Keratinocyte (primary cell): Measurements from ENCODE around the gene PHOSPHO1.

Source experiments
- EZH2 ChIP-seq: IDR thresholded peaks from one replicate; pipeline ENCODE4 v1.6.1; 2012; ENCODE audit warnings: inconsistent platforms, mild to moderate bottlenecking, low read length, moderate library complexity
- TF ChIP-seq, protein P1 (sequence below), 3 experiments: IDR thresholded peaks in 1 of 3; conservative IDR thresholded peaks in 1 of 3; optimal IDR thresholded peaks in 1 of 3; 2 replicates in 2 of 3; 3 replicates in 1 of 3; pipeline versions ENCODE3 to v1.5.1; 2011; ENCODE audit warnings: low read length in 3 of 3, mild to moderate bottlenecking in 3 of 3, moderate library complexity in 2 of 3, control low read depth in 1 of 3, inconsistent platforms in 1 of 3; ENCODE audit not compliant: insufficient read depth in 2 of 3; ENCODE audit errors: extremely low read depth in 1 of 3

GRCh38 chr17:49204516-49204915, 26.1 kb downstream of the PHOSPHO1 start:
- no peak for TF ChIP-seq EZH2
- TF ChIP-seq, protein P1, sequence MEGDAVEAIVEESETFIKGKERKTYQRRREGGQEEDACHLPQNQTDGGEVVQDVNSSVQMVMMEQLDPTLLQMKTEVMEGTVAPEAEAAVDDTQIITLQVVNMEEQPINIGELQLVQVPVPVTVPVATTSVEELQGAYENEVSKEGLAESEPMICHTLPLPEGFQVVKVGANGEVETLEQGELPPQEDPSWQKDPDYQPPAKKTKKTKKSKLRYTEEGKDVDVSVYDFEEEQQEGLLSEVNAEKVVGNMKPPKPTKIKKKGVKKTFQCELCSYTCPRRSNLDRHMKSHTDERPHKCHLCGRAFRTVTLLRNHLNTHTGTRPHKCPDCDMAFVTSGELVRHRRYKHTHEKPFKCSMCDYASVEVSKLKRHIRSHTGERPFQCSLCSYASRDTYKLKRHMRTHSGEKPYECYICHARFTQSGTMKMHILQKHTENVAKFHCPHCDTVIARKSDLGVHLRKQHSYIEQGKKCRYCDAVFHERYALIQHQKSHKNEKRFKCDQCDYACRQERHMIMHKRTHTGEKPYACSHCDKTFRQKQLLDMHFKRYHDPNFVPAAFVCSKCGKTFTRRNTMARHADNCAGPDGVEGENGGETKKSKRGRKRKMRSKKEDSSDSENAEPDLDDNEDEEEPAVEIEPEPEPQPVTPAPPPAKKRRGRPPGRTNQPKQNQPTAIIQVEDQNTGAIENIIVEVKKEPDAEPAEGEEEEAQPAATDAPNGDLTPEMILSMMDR (optimal IDR thresholded peaks at IDR 0.05 in 1 of 3, IDR thresholded peaks at IDR 0.05 in 1 of 3, conservative IDR thresholded peaks at IDR 0.05 in 1 of 3; ENCODE audit: extremely low read depth in 1 of 3, insufficient read depth in 2 of 3, low read length in 3 of 3), result no peak
